ENCODE results near the gene AKIRIN2.
"Not testable (repeated sequence)": the region's sequence is repeated elsewhere in the genome, so short reads cannot be mapped to it uniquely, and the experiment has no call there.

AKIRIN2 gene

GRCh38 chr6:87728706-87729105 lies 26.7 kb upstream of the AKIRIN2 start:
- no peak overlapping the region for H3K4me3 ChIP-seq (ENCODE audit: low read length)
- no peak for TF ChIP-seq ZNF274 (IDR thresholded peaks at IDR 0.05; ENCODE audit: low read depth, low read length)

GRCh38 chr6:87724983-87725811 lies 23.2 kb upstream of the AKIRIN2 start:
- H3K4me3 ChIP-seq (ENCODE audit: low read length) = peak overlapping the region; percentile 33; the same call in 1 of the 2 replicates
- no peak for TF ChIP-seq ZNF274 (IDR thresholded peaks at IDR 0.05; ENCODE audit: low read depth, low read length)

DNA sequence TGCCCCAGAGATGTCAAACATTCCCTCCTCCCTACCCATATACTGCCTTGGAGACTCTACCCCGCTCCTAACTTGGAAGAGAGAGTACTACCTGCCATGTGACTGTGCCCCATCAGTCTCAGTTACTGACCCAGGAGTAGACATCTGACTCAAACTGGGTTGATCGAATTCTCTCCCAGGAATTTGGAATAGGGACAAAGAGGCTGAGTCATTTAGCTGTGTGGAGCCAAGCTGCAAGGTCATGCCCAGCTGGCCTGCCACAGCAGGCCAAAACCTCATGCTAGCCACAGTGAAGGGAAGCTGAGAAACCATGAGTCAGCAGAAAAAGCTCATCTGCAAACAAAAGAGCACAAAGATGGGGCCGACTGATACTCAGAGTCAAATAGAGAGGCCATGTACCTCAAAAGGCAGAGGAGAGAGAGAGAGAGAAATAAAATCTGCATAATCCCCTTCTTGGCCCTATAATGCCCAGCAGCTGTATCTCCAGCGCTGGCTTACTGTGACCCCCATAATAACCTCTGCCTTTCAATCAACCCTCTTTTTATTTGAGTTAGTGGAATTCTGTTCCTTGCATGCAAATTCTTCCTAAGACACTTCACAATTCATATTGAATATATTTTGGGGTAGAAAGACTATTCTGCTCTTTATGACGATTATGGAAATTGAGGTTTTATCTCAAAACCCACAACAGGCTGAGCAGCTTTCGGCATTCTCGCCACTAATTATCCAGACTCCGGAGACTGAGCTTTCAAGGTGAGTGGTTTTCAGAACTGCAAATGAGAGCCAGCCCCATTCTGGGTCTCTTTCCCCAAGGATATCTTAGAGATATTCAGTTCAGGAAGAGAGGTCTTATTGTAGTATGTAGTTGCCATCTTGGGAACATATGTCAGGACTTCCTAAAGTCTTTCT lies 21.4 kb upstream of the AKIRIN2 start:
- H3K4me3 ChIP-seq (ENCODE audit: low read length) = no peak overlapping the region
- no peak for TF ChIP-seq ZNF274 (IDR thresholded peaks at IDR 0.05; ENCODE audit: low read depth, low read length)

GRCh38 chr6:87722540-87723169 lies 20.6 kb upstream of the AKIRIN2 start:
- no peak overlapping the region for H3K4me3 ChIP-seq (ENCODE audit: low read length)

GRCh38 chr6:87721311-87721710 lies 19.3 kb upstream of the AKIRIN2 start:
- TF ChIP-seq ZNF274 (IDR thresholded peaks at IDR 0.05; ENCODE audit: low read depth, low read length) = no peak
- H3K4me3 ChIP-seq (ENCODE audit: low read length) = no peak overlapping the region

More at GRCh38 chr6:87722540-87723169, 20.6 kb upstream of the AKIRIN2 start:
- TF ChIP-seq ZNF274 (IDR thresholded peaks at IDR 0.05; ENCODE audit: low read depth, low read length) = no peak

DNA sequence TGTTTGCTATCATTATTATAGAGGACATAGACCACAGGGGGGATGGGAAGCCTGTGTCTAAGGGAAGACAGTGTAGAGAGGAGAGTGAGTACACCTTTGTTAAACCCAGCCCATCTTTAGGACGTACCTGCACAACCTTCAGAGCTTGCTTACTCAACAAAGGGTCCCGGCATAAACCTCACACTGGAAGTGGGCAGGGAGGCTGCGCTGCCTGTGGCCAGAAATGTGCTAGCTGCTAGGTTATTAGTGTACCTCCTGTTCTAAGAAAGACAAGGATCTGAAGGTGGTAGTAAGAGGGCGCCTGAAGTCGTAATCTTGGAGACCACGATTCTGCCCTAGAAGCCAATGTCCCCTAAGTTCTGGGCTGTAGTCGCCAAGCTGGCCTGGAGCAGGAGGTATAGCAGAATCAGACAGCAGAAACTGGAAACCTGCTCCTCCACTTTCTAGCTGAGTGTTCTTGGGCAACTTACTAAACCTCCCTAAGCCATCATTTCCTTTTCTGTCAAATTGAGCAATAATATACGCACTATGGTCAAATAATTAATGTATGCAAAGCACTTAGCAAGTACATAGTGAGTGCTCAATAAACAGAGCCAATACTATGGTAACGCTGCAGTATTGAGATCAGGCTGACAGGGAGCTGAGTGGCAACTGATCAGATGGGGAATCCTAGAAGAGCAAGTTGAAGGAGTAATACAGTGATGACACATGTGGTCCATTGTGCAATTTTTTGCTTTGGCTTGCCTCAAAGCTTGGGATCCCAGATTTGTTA lies 16.8 kb upstream of the AKIRIN2 start:
- TF ChIP-seq ZNF274 (IDR thresholded peaks at IDR 0.05; ENCODE audit: low read depth, low read length) = no peak

DNA sequence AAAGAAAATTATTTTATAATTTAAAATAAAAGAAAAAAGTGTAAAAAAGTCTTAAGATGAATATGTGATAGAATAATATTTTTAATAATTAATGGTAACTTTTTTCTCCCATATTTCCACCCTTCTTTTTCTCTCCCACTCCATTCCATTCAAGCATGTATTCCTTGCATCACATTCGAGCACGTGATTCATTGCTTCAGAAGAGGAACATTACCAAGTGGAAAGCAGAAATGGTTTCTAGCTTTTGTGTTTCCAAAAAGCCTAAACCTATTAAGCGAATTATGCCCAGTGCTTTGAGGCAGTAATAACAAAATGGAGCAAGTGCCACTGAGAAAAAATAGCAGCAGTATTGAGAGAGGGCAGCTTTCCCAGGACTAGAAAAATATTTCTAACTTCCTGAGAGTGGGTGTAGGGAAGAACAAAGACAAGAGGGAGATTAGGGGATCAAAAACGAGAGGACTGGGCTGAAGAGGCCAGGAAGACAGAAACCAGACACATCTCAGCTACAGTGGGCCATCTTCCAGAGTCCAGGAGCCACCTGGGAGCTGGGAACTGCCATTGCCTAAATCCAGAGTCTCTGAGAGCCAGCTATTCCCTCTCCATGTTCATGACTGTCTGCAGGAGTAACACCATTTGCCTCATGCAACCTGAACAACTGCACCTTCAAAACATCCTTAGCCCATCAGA lies 15.0 kb upstream of the AKIRIN2 start:
- no peak for TF ChIP-seq ZNF274 (IDR thresholded peaks at IDR 0.05; ENCODE audit: low read depth, low read length)
- H3K4me3 ChIP-seq (ENCODE audit: low read length) = no peak overlapping the region

More for the DNA sequence above, 16.8 kb upstream of the AKIRIN2 start:
- H3K4me3 ChIP-seq (ENCODE audit: low read length) = no peak overlapping the region

- H3K4me3 ChIP-seq (ENCODE audit: low read length) = no peak overlapping the region
Measured at GRCh38 chr6:87714093-87714842, 12.2 kb upstream of the AKIRIN2 start.

DNA sequence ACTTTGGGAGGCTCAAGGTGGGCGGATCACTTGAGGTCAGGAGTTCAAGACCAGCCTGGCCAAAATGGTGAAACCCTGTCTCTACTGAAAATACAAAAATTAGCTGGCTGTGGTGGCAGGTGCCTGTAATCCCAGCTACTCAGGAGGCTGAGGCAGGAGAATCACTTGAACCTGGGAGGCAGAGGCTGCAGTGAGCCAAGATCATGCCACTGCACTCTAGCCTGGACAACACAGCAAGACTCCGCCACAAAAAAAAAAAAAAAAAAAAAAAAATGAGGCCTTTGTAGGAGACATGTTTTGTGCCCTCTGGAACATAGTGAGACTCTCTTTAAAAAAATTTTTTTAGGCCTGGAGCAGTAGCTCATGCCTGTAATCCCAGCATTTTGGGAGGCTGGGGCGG lies 10.7 kb upstream of the AKIRIN2 start:
- not testable (repeated sequence) for H3K4me3 ChIP-seq (ENCODE audit: low read length)

More at GRCh38 chr6:87714093-87714842, 12.2 kb upstream of the AKIRIN2 start:
- TF ChIP-seq ZNF274 (IDR thresholded peaks at IDR 0.05; ENCODE audit: low read depth, low read length) = no peak

DNA sequence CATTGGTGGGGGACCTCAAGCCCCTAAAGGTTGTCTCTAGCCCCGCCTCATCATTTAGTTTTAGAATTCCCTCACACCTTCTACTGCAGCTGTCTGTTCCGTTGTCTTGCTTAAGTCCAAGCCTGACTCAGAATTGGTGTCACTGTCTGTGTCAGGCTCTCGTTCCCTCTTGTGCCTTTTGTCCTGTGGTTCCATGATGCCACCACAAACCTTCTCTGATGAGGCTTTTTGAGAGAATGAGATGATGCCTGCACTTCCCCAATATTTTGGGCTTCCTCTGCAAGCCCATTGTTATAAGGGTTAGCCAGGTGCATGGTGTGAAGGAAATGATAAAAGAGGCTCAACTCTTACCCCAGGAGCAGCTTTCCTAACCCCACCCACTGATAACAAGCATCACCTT lies 8.1 kb upstream of the AKIRIN2 start:
- no peak overlapping the region for H3K4me3 ChIP-seq (ENCODE audit: low read length)
- TF ChIP-seq ZNF274 (IDR thresholded peaks at IDR 0.05; ENCODE audit: low read depth, low read length) = no peak

DNA sequence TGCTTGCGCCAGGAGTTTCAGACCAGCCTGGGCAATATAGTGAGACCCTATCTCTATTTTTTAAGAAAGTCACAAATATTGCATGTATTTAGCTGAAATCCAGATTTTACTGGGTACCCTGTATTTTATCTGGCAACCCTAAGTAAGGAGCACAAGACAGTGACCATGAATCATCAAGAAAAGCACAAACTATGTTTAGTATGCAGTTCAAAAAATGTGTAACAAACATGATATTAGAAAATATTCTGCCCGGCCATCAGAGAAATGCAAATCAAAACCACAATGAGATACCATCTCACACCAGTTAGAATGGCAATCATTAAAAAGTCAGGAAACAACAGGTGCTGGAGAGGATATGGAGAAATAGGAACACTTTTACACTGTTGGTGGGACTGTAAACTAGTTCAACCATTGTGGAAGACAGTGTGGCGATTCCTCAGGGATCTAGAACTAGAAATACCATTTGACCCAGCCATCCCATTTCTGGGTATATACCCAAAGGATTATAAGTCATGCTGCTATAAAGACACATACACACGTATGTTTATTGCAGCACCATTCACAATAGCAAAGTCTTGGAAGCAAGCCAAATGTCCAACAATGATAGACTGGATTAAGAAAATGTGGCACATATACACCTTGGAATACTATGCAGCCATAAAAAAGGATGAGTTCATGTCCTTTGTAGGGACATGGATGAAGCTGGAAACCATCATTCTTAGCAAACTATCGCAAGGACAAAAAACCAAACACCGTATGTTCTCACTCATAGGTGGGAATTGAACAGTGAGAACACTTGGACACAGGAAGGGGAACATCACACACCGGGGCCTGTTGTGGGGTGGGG lies 6.8 kb upstream of the AKIRIN2 start:
- H3K4me3 ChIP-seq (ENCODE audit: low read length) = not testable (repeated sequence)

Measured in GM08714 (cell line).